ENCODE results near the gene EHMT2.

DNA sequence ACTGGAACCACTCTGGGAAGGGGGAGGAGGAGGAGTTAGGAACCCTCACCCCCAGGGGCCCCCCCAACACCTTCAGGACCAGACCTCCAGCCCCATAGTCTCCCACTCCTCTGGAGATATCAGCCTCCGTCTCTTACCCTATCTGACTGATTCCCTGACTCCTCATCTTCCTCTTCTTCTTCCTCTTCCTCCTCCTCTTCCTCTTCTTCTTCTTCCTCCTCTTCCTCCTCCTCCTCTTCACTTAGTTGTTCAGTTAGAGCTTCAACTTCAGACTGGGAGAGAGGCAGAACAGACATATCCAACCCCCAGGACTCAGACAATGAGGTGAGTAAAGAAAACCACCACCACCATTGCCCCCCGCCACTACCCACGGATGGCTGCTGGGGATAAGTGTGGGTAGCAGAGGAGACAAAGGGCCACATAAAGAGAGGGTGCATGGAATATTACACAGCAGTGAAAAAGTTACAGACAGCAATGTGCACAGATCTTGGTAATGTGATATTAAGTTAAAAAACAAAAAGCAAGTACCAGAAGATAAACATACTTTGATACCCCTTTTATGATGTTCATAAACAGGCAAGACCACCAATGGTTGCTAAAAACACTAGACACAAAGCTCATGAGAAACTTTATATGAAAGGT lies 8.0 kb downstream of the EHMT2 start:
- TF ChIP-seq NBN (conservative IDR thresholded peaks at IDR 0.05) (no peak), ZNF10 (CRISPR knock-in tag; IDR thresholded peaks at IDR 0.05; ENCODE audit: borderline replicate concordance, low read depth) (no peak), YY1 (IDR thresholded peaks at IDR 0.05; ENCODE audit: insufficient read depth, insufficient replicate concordance, low read depth, low read length) (no peak), CCAR2 (optimal IDR thresholded peaks at IDR 0.05; ENCODE audit: low read depth, low read length) (no peak), EZH2 (conservative IDR thresholded peaks at IDR 0.05; ENCODE audit: low read depth, low read length) (no peak), POLR2G (IDR thresholded peaks at IDR 0.05; ENCODE audit: low read depth, low read length) (no peak)
- TF ChIP-seq, protein P1, sequence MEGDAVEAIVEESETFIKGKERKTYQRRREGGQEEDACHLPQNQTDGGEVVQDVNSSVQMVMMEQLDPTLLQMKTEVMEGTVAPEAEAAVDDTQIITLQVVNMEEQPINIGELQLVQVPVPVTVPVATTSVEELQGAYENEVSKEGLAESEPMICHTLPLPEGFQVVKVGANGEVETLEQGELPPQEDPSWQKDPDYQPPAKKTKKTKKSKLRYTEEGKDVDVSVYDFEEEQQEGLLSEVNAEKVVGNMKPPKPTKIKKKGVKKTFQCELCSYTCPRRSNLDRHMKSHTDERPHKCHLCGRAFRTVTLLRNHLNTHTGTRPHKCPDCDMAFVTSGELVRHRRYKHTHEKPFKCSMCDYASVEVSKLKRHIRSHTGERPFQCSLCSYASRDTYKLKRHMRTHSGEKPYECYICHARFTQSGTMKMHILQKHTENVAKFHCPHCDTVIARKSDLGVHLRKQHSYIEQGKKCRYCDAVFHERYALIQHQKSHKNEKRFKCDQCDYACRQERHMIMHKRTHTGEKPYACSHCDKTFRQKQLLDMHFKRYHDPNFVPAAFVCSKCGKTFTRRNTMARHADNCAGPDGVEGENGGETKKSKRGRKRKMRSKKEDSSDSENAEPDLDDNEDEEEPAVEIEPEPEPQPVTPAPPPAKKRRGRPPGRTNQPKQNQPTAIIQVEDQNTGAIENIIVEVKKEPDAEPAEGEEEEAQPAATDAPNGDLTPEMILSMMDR (CRISPR knock-in tag; IDR thresholded peaks at IDR 0.05): no peak

All from HepG2 (cell line).